DMS53 treated with DMSO at 0.1 percent for 48 hours (cell line): ENCODE data around the gene SSH3.

Source experiments
- DNase-seq: peaks from one replicate; lab custom pipeline; 2025; ENCODE audit not compliant: unreplicated experiment; lab: John Stamatoyannopoulos, UW

The SSH3 gene

GRCh38 chr11:67291481-67292381 is 11.6 kb upstream of the SSH3 start:
- DNase-seq, result no peak

DNA sequence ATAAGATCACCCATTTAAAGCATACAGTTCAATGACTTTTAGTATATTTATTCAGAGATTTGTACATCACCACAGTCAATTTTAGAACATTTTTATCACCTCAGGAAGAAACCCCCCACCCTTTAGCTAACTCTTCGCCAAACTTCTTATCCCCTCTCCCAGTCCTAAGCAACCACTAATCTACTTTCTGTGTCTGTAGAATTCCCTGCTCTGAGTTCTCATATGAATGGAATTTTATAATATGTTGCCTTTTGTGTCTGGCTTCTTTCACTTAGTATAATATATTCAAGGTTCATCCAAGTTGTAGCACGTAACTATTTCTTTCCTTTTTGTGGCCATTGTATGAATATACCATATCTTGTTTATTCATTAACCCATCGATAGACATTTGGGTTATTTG is 10.7 kb upstream of the SSH3 start:
- no peak for DNase-seq

- DNase-seq, result no peak
Observed at GRCh38 chr11:67293090-67293489, 10.2 kb upstream of the SSH3 start.

GRCh38 chr11:67295846-67296245 is 7.5 kb upstream of the SSH3 start:
- DNase-seq, result no peak

DNA sequence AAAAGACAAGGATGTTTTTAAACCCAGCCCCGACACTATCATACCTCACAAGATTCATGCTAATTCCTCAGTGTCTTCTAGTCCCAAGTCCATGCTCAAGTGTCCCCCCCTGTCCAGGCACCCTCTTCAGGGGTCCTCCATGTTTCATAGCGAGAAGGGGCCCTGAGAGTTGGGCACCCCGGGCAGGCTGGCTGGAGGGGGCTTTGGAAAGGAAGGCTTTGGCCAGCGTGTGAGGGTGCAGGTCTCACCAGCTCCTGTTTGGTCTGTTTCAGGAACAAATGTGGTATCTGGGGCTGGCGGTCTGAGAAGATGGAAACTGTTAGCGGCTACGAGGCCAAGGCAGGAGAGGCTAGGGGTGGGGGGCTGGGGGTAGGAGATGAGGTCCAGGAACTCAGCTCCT is 4.5 kb upstream of the SSH3 start:
- DNase-seq, result no peak

- no peak for DNase-seq
Observed at GRCh38 chr11:67299471-67300191, 3.7 kb upstream of the SSH3 start.

DNA sequence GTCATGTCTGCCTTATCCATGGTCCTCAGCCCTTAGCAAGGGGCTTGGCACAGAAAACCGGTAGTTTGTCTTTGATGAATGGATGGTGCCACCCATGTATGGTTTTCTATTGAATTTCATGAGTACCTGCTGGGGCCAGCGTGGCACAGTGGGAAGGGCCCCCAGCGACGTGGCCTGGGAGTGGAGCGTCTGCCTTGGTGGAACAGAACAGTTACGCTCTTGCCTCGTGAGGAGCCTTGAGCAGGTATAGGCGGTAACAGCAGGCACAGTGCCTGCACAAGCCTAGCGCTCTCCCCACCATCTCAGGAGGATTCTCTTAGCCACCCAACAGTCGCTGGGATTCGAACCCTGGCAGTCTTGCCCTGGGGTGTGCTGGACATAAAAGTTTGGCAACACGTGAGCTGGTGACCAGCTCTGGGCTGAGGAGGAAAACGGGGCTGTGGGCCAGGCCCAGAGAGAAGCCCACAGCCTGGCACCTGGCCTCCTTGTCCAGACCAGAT is 3.0 kb upstream of the SSH3 start:
- DNase-seq, result no peak

DNA sequence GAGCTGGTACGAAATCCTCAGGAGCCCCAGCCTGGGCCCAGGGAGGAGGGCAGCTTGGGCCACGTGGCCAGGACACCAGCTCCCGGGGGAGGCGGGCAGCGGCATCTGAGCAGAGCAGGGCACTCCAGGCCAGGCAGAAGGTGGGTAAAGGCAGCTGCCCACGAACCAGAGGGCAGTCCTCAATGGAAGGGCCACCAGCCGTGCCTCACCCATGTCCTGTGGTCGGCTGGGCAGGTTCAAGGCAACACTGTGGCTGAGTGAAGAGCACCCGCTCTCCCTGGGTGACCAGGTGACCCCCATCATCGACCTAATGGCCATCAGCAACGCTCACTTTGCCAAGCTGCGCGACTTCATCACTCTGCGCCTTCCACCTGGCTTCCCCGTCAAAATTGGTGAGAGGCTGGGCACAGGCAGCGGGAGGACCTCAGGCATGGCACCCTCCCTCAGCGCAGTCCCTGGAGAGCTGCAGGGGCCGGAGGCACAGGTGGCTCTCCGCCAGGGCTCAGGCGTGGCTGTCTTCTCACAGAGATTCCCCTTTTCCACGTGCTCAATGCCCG is 2.5 kb upstream of the SSH3 start:
- no peak for DNase-seq

DNA sequence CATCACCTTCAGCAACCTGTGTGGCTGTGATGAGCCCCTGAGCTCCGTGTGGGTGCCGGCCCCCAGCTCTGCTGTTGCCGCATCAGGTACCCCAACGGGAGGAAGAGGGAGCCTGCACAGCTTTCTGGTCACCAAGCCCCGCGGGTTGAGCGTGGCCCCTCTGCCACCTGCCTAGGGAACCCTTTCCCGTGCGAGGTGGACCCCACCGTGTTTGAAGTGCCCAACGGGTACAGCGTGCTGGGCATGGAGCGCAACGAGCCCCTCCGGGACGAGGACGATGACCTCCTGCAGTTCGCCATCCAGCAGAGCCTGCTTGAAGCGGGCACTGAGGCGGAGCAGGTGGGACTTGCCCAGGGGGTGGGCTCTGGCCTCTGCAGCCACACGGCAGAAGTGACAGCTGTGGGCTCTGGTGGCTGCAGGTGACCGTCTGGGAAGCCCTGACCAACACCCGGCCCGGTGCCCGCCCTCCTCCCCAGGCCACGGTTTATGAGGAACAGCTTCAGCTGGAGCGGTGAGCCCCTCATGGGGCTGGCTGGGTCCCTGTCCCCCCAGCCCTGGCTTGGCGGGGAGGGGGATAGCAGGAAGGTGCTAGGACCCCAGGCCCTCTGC is 1.9 kb upstream of the SSH3 start:
- no peak for DNase-seq

GRCh38 chr11:67301951-67302516 is 1.3 kb upstream of the SSH3 start:
- peak; percentile 85 for DNase-seq

GRCh38 chr11:67302571-67303131 is 679 bp upstream of the SSH3 start:
- DNase-seq, result peak; percentile 67

DNA sequence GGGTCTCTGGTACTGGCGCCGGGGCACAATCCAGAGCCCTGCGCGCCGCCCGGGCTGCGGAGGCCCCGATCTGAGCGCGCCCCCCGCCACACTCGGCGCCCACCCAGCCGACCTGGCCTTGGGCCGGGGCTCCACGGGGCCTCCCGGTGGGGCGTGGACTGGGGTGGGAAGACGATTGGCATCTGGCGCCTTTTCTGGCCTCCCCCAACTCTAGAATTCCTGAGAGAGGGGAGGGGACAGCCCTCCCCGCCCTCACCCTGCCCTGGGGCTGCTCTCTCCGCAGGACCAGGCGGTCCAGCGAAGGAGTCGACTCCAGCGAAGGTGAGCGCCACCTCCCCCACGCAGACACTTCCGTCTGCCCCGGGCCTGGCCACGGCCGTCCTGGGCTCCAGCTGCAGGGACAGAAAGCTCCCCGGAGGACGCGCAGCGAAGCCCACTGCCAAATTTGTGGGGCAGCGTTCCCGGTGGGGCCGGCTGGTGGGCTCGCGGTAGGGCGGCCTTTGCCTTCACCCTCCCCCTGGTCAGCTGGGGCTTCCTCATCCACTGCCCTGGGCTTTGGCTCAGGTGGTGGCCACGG is 593 bp downstream of the SSH3 start:
- DNase-seq, result no peak

- DNase-seq, result no peak
Observed at GRCh38 chr11:67304511-67305113, 1.3 kb downstream of the SSH3 start.

GRCh38 chr11:67306769-67307544 is 3.6 kb downstream of the SSH3 start:
- DNase-seq, result no peak

DNA sequence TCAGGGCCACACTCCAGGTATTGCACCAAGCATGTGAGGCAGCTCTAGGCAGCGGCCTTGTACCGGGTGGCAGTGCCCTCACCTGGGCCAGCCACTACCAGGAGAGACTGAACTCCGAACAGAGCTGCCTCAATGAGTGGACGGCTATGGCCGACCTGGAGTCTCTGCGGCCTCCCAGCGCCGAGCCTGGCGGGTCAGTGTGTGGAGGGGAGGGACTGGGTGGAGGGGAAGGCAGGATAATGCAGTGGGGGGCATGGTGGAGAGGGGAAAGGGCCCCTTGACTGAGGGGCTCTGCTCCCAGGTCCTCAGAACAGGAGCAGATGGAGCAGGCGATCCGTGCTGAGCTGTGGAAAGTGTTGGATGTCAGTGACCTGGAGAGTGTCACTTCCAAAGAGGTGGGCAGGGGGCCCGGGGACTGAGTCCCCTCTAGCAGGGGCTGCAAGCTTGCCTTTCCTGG is 4.2 kb downstream of the SSH3 start:
- DNase-seq, result no peak

DNA sequence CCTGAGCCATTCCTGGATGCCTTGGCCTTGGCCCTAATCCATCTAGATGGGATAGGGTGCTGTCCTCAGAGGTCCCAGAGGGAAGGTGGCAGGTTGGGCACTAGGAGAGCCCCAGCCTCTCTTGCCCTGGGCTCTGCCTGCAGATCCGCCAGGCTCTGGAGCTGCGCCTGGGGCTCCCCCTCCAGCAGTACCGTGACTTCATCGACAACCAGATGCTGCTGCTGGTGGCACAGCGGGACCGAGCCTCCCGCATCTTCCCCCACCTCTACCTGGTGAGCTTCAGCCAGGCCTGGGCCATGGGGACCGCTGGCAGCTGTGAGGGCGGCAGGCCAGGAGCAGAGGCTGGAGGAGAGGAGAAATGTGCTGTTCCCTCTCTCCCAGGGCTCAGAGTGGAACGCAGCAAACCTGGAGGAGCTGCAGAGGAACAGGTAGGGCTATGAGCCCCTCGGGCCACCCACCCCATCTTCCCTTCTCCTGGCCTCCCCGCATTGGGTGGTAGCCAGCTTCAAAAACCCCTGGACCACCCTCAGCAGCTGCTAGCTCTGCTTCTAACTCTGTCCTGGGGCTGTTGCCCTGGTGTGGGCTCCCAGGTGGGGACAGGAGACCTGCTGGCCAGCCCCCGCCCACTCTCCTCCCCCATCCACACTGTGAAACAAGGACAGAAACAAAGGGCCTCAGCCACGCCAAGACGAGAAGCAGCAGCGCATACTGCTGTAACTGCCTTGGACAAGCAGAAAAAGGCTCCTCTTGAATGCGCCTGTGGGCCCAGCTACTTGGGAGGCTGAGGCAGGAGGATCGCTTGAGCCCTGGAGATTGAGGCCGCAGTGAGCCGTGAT is 4.9 kb downstream of the SSH3 start:
- DNase-seq, result no peak

- no peak for DNase-seq
Observed at GRCh38 chr11:67309166-67309565, 5.8 kb downstream of the SSH3 start.

GRCh38 chr11:67309661-67310061 is 6.3 kb downstream of the SSH3 start:
- no peak for DNase-seq
